Astrocyte (in vitro differentiated cells and primary cell): ENCODE measurements around the gene PDPK1. TPM values are rescaled to one million over a fixed set of nuclear protein-coding genes. Genes with fewer than 3 reads are reported as not detected.
"Not testable (repeated sequence)": the region's sequence is repeated elsewhere in the genome, so short reads cannot be mapped to it uniquely, and the experiment has no call there.

ENCODE experiments used
- DNase-seq: peaks from one replicate; pipeline ENCODE4 v3.0.0-alpha.2; 2010; ENCODE audit warnings: low read depth
- FAIRE-seq: peaks from 2 replicates; lab custom pipeline; 2011; peaks lifted over from hg19 to GRCh38; lab: Jason Lieb, UNC
- H2AFZ ChIP-seq: 2 replicates; pipeline ENCODE4 v1.6.0; 2012; ENCODE audit warnings: low read depth, low read length, inconsistent platforms
- H3K27ac ChIP-seq: 2 replicates; pipeline ENCODE4 v1.5.1; 2011; ENCODE audit warnings: low read depth, low read length, inconsistent platforms
- H3K27me3 ChIP-seq: 2 replicates; pipeline ENCODE4 v1.6.0; 2011; ENCODE audit warnings: low read length, inconsistent platforms; ENCODE audit not compliant: insufficient read depth
- H3K36me3 ChIP-seq: 2 replicates; pipeline ENCODE4 v1.5.1; 2011; ENCODE audit warnings: low read length, inconsistent platforms; ENCODE audit not compliant: insufficient read depth
- H3K4me1 ChIP-seq: 2 replicates; pipeline ENCODE4 v1.5.1; 2011; ENCODE audit warnings: low read length, inconsistent platforms; ENCODE audit not compliant: insufficient read depth
- H3K4me2 ChIP-seq: 2 replicates; pipeline ENCODE4 v1.6.0; 2012; ENCODE audit warnings: low read length, inconsistent platforms
- H3K4me3 ChIP-seq: 2 replicates; pipeline ENCODE4 v1.5.1; 2011; ENCODE audit warnings: low read depth, mild to moderate bottlenecking, low read length, inconsistent platforms; ENCODE audit not compliant: insufficient read depth
- H3K79me2 ChIP-seq: 2 replicates; pipeline ENCODE4 v1.6.0; 2012; ENCODE audit warnings: mild to moderate bottlenecking, low read length, inconsistent platforms; ENCODE audit not compliant: insufficient read depth
- H3K9ac ChIP-seq: 2 replicates; pipeline ENCODE4 v1.6.0; 2012; ENCODE audit warnings: mild to moderate bottlenecking, low read length, inconsistent platforms
- H3K9me3 ChIP-seq: 2 replicates; pipeline ENCODE4 v1.5.1; 2012; ENCODE audit warnings: low read depth, mild to moderate bottlenecking, low read length, inconsistent platforms; ENCODE audit not compliant: insufficient read depth
- H4K20me1 ChIP-seq: 2 replicates; pipeline ENCODE4 v1.6.0; 2012; ENCODE audit warnings: low read length, inconsistent platforms; ENCODE audit not compliant: insufficient read depth
- H3K27ac Mint-ChIP-seq: one replicate; pipeline ENCODE4 v1.8.0; 2021; ENCODE audit warnings: mild to moderate bottlenecking, mixed read lengths; ENCODE audit not compliant: unreplicated experiment
- H3K27me3 Mint-ChIP-seq: one replicate; pipeline ENCODE4 v1.8.0; 2021; ENCODE audit warnings: low read depth, mixed read lengths; ENCODE audit not compliant: unreplicated experiment
- H3K36me3 Mint-ChIP-seq: one replicate; pipeline ENCODE4 v1.8.0; 2021; ENCODE audit warnings: low read depth, mixed read lengths; ENCODE audit not compliant: unreplicated experiment
- H3K4me1 Mint-ChIP-seq: one replicate; pipeline ENCODE4 v1.8.0; 2021; ENCODE audit warnings: low read depth, mixed read lengths; ENCODE audit not compliant: unreplicated experiment
- H3K4me3 Mint-ChIP-seq: one replicate; pipeline ENCODE4 v1.8.0; 2021; ENCODE audit warnings: mild to moderate bottlenecking, moderate library complexity, mixed read lengths; ENCODE audit not compliant: unreplicated experiment
- H3K9me3 Mint-ChIP-seq: one replicate; pipeline ENCODE4 v1.8.0; 2021; ENCODE audit warnings: mild to moderate bottlenecking, mixed read lengths; ENCODE audit not compliant: unreplicated experiment
- total RNA-seq: library from RNA; stranded (reverse); gene quantifications from 2 replicates; pipeline ENCODE4 v1.2.1, GENCODE V29; 2021

PDPK1 gene
- total RNA-seq, 1 donor from 2014 or later: 48.1 TPM

DNA sequence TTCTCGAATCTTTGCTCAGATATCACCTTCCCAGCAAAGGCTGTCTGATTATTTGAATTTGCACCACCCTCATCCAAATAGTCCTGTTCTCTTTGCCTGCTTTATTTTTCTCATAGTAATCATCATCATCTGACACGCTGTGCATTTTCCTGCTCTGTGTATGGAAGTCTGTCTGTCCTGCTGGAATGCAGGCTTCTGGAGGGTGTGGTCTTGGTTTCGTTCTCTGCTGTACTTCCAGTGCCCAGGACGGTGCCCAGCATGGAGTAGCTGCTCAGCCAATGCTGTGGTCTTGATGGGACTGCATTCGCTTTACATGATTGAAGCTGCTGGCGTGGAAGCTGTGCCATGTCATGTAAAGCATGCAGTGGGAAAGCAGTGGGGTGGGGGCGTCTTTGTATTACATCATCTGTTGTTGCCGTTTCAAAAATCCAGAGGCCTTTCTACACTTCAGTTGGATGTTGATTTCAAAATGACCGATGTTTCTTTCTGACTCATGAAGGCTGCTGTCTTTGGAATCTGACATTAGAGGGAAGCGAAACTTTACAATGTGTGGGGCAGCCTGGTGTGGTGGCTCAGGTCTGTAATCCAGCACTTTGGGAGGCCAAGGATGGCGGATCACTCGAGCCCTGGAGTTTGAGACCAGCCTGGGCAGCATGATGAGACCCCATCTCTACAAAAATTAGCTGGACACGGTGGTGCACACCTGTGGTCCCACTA is 17.0 kb downstream of the PDPK1 start:
- not testable (repeated sequence) for H3K36me3 Mint-ChIP-seq, H3K4me2 ChIP-seq, FAIRE-seq, H3K27me3 Mint-ChIP-seq, H3K36me3 ChIP-seq, H3K4me3 Mint-ChIP-seq, H3K79me2 ChIP-seq, H3K27me3 ChIP-seq, H3K9me3 ChIP-seq, H3K9ac ChIP-seq, H3K4me3 ChIP-seq, H3K4me1 Mint-ChIP-seq, H2AFZ ChIP-seq, DNase-seq, H3K4me1 ChIP-seq, H3K27ac ChIP-seq, H3K27ac Mint-ChIP-seq, H3K9me3 Mint-ChIP-seq, H4K20me1 ChIP-seq

DNA sequence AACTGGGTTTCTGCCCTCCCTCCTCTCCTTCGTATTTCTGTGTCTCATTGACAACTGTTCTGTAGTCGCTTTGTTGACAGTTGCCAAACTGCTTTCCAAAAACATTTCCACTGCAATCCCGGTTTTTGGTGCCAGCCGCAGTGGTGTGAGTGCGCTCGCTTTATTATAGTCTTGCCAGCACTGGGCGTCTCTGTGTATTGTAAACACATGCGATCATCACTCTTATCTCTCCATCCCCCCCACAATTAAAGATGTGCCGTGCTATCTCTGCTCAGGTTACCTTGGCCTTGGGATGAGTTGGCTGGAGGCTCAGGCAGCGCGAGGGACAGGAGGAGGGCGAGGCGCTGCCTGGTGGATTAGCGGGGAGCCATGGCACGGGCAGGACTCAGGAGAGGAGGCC is 19.3 kb downstream of the PDPK1 start:
- H3K27ac ChIP-seq, H2AFZ ChIP-seq, H3K4me1 ChIP-seq, H3K4me3 Mint-ChIP-seq, H3K4me3 ChIP-seq, H3K4me1 Mint-ChIP-seq, DNase-seq, H3K9ac ChIP-seq, FAIRE-seq, H3K27me3 Mint-ChIP-seq, H3K9me3 ChIP-seq, H3K36me3 ChIP-seq, H3K79me2 ChIP-seq, H3K36me3 Mint-ChIP-seq, H4K20me1 ChIP-seq, H3K4me2 ChIP-seq, H3K9me3 Mint-ChIP-seq, H3K27me3 ChIP-seq, H3K27ac Mint-ChIP-seq: not testable (repeated sequence)

DNA sequence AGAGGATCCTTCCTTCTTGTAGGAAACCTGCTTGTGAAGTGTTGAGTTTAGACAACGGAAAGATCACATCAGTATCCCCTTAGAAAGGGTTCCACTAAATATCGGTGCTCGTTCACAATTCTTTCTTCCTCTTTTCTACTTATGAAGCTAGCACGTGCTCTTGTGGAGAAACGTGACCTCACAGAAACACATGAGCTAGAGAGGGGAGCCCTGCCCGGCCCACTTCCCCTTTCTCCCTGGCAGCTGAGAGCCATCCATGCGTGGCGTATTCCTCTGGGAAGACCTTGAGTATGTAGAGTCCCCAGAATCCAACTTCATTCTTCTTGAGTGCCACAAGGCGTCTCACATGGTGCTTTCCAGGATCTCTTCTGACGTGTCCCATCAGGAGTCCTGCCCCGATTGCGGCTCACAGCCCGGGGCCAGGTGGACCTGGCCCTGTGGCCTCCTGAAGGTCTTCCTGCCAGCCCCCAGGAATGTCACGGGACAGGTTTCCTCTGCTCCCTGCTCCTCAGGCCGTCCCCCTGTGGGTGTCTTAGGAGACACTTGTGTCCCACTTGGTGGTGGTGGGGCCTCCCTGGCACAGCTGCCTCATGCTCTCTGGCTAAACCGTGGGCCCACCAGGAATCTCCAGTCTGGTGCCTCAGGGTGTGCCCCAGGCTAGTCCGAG is 22.4 kb downstream of the PDPK1 start:
- H3K36me3 Mint-ChIP-seq, H3K36me3 ChIP-seq, H3K27me3 Mint-ChIP-seq, H3K4me3 Mint-ChIP-seq, H3K4me2 ChIP-seq, H3K27me3 ChIP-seq, H3K4me1 Mint-ChIP-seq, H3K9me3 ChIP-seq, H3K9me3 Mint-ChIP-seq, H3K79me2 ChIP-seq, H3K9ac ChIP-seq, H4K20me1 ChIP-seq, FAIRE-seq, H3K4me3 ChIP-seq, DNase-seq, H3K27ac Mint-ChIP-seq, H2AFZ ChIP-seq, H3K27ac ChIP-seq, H3K4me1 ChIP-seq: not testable (repeated sequence)

DNA sequence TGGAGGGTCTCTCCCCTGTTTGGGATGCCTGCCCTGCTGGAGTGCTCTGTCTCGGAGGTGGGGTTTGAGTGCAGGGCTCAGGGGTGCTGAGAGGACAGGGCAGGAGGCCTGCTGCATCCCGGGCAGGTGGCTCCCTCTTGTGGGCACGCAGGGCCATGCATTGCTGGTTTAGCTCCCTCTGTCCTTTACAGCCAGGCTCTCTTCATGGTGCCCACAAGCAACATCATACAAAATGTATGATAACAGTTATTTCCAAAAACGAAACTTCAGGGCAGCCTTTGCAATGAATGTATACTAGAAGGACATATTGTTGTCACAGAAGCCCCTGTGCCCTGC is 22.9 kb downstream of the PDPK1 start:
- H3K36me3 ChIP-seq, H3K9ac ChIP-seq, H3K4me1 ChIP-seq, H3K4me3 Mint-ChIP-seq, H3K27me3 Mint-ChIP-seq, H3K27ac Mint-ChIP-seq, H3K36me3 Mint-ChIP-seq, FAIRE-seq, H3K9me3 Mint-ChIP-seq, H3K4me3 ChIP-seq, H3K4me2 ChIP-seq, DNase-seq, H3K27ac ChIP-seq, H4K20me1 ChIP-seq, H3K9me3 ChIP-seq, H2AFZ ChIP-seq, H3K79me2 ChIP-seq, H3K27me3 ChIP-seq, H3K4me1 Mint-ChIP-seq: not testable (repeated sequence)

DNA sequence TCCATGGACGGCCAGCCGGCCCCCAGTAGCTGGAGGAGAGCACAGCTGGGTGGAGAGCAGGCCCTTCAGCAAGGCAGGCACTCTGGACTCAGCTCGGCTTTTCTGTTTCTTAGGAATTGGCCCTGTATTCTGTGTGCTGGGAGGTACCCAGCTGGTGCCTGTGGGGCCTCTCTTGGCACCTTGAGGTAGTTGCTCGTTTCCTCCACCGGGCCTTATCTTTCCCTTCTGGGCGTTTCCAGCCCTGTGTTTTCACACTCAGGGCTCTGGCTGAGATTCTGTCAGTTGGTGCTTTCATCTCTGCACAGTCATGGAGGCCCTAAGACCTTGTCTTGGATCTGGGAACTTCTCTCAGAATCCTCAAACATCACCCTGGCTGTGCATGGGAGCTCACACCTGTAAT is 29.7 kb downstream of the PDPK1 start:
- not testable (repeated sequence) for H2AFZ ChIP-seq, H3K4me1 ChIP-seq, H3K4me2 ChIP-seq, H3K4me3 Mint-ChIP-seq, H3K4me1 Mint-ChIP-seq, H4K20me1 ChIP-seq, H3K9me3 ChIP-seq, H3K79me2 ChIP-seq, H3K36me3 ChIP-seq, H3K4me3 ChIP-seq, DNase-seq, H3K27ac Mint-ChIP-seq, H3K27me3 ChIP-seq, H3K9ac ChIP-seq, FAIRE-seq, H3K9me3 Mint-ChIP-seq, H3K27ac ChIP-seq, H3K36me3 Mint-ChIP-seq, H3K27me3 Mint-ChIP-seq

DNA sequence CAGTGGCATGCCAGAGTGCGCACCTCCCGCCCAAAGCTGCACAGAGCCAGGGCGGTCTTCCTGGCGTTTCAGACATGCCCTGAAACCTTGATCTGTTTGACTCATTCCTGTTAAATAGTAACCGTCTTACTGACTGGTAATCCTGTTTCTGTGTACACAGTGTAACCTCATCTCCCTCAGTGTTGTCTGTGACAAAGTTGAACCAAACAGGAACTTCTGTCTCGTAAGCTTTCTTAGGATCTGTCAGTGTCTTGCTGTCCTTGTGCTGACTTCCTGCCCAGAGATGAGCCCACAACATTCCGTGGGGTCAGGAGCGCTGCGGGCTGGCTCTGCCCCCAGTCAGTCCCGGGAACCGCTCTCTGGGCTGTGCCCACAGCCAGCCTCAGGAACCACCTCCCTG is 30.8 kb downstream of the PDPK1 start:
- not testable (repeated sequence) for H4K20me1 ChIP-seq, H3K4me1 Mint-ChIP-seq, H2AFZ ChIP-seq, H3K36me3 ChIP-seq, FAIRE-seq, H3K27me3 ChIP-seq, H3K9me3 Mint-ChIP-seq, H3K36me3 Mint-ChIP-seq, H3K4me2 ChIP-seq, H3K27ac Mint-ChIP-seq, H3K27me3 Mint-ChIP-seq, H3K27ac ChIP-seq, H3K4me1 ChIP-seq, H3K4me3 Mint-ChIP-seq, H3K9me3 ChIP-seq, H3K9ac ChIP-seq, H3K4me3 ChIP-seq, DNase-seq, H3K79me2 ChIP-seq
